Measurements from ENCODE around the gene TMTC4.

The TMTC4 gene

DNA sequence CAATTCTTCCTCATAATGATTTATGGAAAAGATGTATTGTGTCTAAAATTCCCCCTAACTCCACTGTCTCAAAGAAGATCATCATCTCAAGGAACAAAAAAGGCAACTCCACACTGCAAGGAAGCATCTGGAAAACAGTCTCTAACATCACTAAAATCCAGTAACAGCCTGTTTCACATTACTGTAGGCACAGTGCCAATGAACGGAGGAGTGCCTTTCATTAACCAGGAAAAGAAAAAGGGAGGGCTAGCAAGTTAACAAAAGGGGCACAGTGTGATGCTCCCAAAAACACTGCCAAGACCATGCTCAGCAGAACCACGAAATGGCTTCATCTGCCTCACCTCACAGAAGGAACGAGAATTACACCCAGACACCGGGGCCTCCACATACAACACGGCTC is 8.5 kb downstream of the TMTC4 start:
- Histone ChIP-seq H3K27me3 (ENCODE audit: low read length) (no peaks in the 10 kb centered on the region), H3K9me3 (ENCODE audit: insufficient read depth, low read length) (no peaks in the 10 kb centered on the region), H2AFZ (ENCODE audit: low read depth, low read length, severe bottlenecking) (no peak overlapping the region), H3K9me2 (replicated peaks; ENCODE audit: insufficient read depth, low read length) (no peaks in the 10 kb centered on the region), H3K79me2 (ENCODE audit: insufficient read depth, low read length) (no peaks in the 10 kb centered on the region), H3K4me2 (ENCODE audit: low read depth, low read length, poor library complexity, severe bottlenecking) (no peak overlapping the region), H3K4me3 (ENCODE audit: insufficient read depth, low read length, poor library complexity, severe bottlenecking) (no peak overlapping the region), H3F3A (ENCODE audit: insufficient read depth) (no peaks in the 10 kb centered on the region), H3K9ac (ENCODE audit: low read length) (no peak overlapping the region), H3K36me3 (ENCODE audit: low read length) (peaks cover 5% of the 10 kb centered on the region; the same call in 1 of the 2 replicates), H3K27ac (ENCODE audit: low read depth, low read length) (no peak overlapping the region), H4K20me1 (ENCODE audit: low read depth, low read length) (no peaks in the 10 kb centered on the region)
- TF ChIP-seq, protein P1, sequence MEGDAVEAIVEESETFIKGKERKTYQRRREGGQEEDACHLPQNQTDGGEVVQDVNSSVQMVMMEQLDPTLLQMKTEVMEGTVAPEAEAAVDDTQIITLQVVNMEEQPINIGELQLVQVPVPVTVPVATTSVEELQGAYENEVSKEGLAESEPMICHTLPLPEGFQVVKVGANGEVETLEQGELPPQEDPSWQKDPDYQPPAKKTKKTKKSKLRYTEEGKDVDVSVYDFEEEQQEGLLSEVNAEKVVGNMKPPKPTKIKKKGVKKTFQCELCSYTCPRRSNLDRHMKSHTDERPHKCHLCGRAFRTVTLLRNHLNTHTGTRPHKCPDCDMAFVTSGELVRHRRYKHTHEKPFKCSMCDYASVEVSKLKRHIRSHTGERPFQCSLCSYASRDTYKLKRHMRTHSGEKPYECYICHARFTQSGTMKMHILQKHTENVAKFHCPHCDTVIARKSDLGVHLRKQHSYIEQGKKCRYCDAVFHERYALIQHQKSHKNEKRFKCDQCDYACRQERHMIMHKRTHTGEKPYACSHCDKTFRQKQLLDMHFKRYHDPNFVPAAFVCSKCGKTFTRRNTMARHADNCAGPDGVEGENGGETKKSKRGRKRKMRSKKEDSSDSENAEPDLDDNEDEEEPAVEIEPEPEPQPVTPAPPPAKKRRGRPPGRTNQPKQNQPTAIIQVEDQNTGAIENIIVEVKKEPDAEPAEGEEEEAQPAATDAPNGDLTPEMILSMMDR (IDR thresholded peaks at IDR 0.05; ENCODE audit: insufficient read depth, low read length, poor library complexity, severe bottlenecking) = no peak
- no peak for TF ChIP-seq EZH2phosphoT487 (conservative IDR thresholded peaks at IDR 0.05; ENCODE audit: low read length)

DNA sequence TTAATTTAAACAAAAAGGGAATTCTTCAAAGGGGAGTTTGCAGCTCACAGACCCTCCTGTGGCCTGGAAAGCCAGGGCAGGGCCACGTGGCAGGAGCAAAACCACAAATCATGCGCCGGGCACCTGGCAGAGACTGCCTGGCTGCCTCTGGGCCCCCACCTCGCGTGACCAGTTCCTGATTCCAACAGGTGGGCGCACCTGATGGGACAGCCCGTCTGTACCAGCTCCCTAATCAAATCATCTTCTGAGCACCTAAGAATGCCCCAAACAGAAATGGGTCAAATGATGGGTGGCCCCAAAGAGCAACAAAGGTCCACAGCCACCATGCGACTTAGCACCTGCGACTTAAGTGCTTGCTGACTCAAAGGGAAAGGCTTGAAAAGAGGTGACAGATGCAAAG is 9.2 kb downstream of the TMTC4 start:
- no peaks in the 10 kb centered on the region for H3K9me3 ChIP-seq (ENCODE audit: insufficient read depth, low read length)
- H3F3A ChIP-seq (ENCODE audit: insufficient read depth) = no peaks in the 10 kb centered on the region
- no peaks in the 10 kb centered on the region for H3K27me3 ChIP-seq (ENCODE audit: low read length)
- H3K9me2 ChIP-seq (replicated peaks; ENCODE audit: insufficient read depth, low read length) = no peaks in the 10 kb centered on the region
- H3K4me3 ChIP-seq (ENCODE audit: insufficient read depth, low read length, poor library complexity, severe bottlenecking) = no peak overlapping the region
- no peak overlapping the region for H3K4me2 ChIP-seq (ENCODE audit: low read depth, low read length, poor library complexity, severe bottlenecking)
- no peaks in the 10 kb centered on the region for H3K79me2 ChIP-seq (ENCODE audit: insufficient read depth, low read length)
- H3K9ac ChIP-seq (ENCODE audit: low read length) = no peak overlapping the region
- peaks cover 7% of the 10 kb centered on the region; the same call in 1 of the 2 replicates for H3K36me3 ChIP-seq (ENCODE audit: low read length)
- no peak overlapping the region for H2AFZ ChIP-seq (ENCODE audit: low read depth, low read length, severe bottlenecking)
- H3K27ac ChIP-seq (ENCODE audit: low read depth, low read length) = no peak overlapping the region
- TF ChIP-seq EZH2phosphoT487 (conservative IDR thresholded peaks at IDR 0.05; ENCODE audit: low read length) = no peak
- TF ChIP-seq, protein P1 (IDR thresholded peaks at IDR 0.05; ENCODE audit: insufficient read depth, low read length, poor library complexity, severe bottlenecking) = no peak
- H4K20me1 ChIP-seq (ENCODE audit: low read depth, low read length) = no peaks in the 10 kb centered on the region

DNA sequence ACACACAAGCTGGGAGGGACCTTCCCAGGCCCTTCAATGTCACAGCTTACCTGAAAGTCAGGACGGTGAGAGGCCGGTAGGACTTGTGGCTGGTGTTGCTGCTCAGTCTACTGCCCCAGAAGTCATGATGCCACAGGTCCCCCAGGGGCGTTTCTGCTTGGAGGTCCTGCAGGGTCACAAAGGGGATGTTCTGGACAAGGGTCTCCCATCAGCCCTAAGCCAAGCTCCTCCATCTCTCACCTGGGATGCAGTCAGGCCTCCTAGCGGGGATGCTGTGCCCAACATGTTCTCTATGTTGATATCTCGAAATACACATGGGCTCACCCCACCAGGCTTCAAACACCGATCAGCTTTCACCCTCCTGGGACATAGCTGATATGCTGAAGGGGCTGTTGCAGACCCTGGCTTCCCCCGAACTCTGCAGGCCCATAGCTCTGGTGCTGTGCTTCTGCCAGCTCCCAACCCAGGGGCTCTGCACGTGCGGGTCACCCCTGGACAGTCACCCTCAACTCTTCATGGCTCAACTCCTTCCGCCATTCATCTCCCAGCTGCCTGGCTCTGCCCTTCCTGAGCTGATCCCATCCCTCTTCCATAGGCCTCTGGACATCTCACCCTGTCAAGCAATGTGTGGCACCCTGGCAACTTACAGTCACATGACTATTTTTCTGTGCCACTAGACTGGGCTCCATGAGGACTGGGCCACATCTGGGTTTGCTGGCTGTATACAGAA is 10.3 kb downstream of the TMTC4 start:
- H3K27me3 ChIP-seq (ENCODE audit: low read length) = no peaks in the 10 kb centered on the region
- no peak overlapping the region for H3K9ac ChIP-seq (ENCODE audit: low read length)
- H3F3A ChIP-seq (ENCODE audit: insufficient read depth) = no peaks in the 10 kb centered on the region
- H3K9me3 ChIP-seq (ENCODE audit: insufficient read depth, low read length) = no peaks in the 10 kb centered on the region
- no peaks in the 10 kb centered on the region for H3K79me2 ChIP-seq (ENCODE audit: insufficient read depth, low read length)
- no peaks in the 10 kb centered on the region for H4K20me1 ChIP-seq (ENCODE audit: low read depth, low read length)
- no peak overlapping the region for H2AFZ ChIP-seq (ENCODE audit: low read depth, low read length, severe bottlenecking)
- H3K4me3 ChIP-seq (ENCODE audit: insufficient read depth, low read length, poor library complexity, severe bottlenecking) = no peak overlapping the region
- H3K27ac ChIP-seq (ENCODE audit: low read depth, low read length) = no peak overlapping the region
- H3K9me2 ChIP-seq (replicated peaks; ENCODE audit: insufficient read depth, low read length) = no peaks in the 10 kb centered on the region
- peaks cover 7% of the 10 kb centered on the region; the same call in 1 of the 2 replicates for H3K36me3 ChIP-seq (ENCODE audit: low read length)
- H3K4me2 ChIP-seq (ENCODE audit: low read depth, low read length, poor library complexity, severe bottlenecking) = no peak overlapping the region
- TF ChIP-seq EZH2phosphoT487 (conservative IDR thresholded peaks at IDR 0.05; ENCODE audit: low read length) = no peak
- TF ChIP-seq, protein P1 (IDR thresholded peaks at IDR 0.05; ENCODE audit: insufficient read depth, low read length, poor library complexity, severe bottlenecking) = no peak

Data from SU-DHL-6 (cell line).